Activated CD4-positive, alpha-beta T cell treated with anti-CD3 and anti-CD28 coated beads, Interleukin-2, Interleukin-4, amounts not matched to agents 100 ng/mL and 50 ng/mL, durations not matched to agents 16 hours and 8 hours (primary cell): ENCODE results near the gene ZBTB18.

Source experiments
- DNase-seq: peaks from one replicate; pipeline ENCODE4 v3.0.0-alpha.2; 2020; ENCODE audit warnings: low spot score

Gene ZBTB18

DNA sequence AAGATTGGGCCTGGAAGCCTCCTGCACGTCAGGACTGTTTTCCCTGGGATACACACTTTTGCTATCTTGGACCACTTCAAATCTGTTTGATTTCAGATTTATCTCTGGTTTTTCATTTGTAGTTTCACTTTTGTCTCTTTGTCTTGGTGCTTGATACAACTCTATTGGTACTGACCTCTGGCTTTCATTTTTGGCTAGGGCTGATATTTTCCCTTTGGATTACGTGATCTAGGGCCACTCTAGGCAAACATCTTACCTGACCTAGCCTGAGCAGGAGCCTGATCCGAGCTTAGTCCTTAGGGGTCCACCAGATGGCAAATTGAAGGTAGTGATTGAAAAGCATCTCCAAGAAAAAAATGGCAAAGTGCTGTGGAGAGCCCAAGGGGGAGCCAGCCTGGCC lies 39.6 kb downstream of the ZBTB18 start:
- no peak for DNase-seq

DNA sequence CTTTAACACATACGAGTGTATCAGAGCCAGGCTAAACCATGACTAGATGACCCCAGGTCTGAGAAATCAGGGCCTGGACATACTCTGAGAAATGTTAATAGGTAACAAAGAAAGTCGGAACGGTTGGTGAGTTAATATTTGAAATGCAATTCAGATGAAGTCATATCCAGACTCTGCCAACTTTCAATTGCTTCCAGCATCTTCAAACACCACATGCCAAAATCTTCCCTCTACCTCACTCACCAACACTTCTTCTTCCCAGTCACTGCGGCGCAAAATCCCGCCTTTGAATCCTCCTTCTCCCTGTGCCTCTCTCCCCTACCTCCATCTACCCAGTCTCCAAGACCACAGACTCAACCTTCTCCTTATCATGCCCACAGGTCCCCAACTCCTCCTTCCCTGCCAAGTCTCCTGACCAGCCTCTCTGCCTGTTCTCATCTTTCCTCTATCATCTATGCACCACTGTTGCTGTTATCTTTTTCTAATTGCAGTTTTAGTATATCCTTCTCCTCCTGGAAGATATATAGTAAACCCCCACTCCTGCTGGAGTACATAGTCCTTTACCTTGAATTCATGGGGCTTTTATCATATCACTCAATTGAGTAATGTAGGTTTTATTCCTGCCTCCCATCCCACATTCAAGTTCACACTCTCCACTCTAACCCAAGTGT lies 41.3 kb downstream of the ZBTB18 start:
- no peak for DNase-seq

DNA sequence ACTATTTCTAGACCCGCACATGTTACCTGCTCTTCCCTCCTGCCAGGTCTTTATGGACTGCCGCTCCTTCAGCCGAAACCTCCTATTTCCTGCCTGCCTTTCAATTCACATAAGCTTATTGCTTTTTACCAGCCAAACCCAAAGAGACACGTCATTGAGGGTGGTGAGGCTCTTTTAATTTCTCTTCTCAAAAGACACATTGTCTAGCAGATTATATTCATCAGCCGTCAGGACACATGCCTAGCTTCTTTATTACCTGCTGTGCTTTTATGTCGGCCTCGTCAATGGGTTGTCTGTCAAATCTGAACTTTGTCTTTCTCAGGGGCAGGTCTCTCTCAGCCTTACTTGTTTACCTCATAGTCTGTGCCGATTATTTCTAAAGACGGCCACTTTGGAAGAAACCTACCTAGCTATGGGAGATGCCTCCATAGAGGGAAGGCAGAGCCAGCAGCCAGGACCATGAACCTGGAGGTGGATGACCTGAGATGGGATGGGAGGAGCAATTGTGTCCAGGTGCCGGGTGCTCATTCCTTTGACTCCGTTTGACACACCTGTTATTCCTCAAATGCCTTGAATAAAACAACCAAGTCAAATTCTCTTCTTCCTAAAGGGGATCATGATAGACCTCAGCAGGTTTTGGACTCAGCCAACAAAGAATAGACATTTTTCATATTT lies 42.0 kb downstream of the ZBTB18 start:
- DNase-seq, result no peak

DNA sequence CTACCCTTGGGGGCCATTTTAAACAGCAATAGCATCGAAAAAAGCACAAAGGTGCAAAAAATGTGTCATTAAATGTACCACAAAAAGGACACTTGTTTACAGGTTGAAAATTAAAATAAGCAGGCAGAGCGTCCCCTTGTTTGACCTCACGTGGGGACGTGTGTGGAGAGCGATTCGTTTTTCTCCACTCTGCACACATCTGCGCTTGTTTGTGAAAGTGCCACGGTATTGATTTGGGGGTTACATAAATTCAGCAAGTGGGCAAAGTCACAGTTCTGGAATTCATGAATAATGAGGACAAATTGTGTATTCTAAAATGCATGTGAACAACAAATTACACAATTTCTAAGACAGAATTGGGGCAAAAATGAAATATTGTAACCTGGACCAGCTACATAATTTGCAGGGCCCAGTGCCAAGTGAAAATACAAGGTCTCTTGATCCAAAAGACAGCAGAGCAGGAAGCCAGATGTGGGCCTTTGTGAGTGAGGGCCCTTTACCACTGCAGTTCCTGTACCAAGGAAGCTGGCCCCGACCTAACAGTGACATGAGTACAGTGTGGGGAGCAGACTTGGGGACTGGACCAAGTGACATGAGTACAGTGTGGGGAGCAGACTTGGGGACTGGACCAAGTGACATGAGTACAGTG lies 43.9 kb downstream of the ZBTB18 start:
- DNase-seq, result no peak

GRCh38 chr1:244095529-244095911 lies 44.4 kb downstream of the ZBTB18 start:
- DNase-seq, result no peak

GRCh38 chr1:244096066-244096610 lies 45.1 kb downstream of the ZBTB18 start:
- DNase-seq, result no peak

- DNase-seq, result no peak
Measured at GRCh38 chr1:244096691-244097090, 45.6 kb downstream of the ZBTB18 start.

- no peak for DNase-seq
Measured at GRCh38 chr1:244097523-244098405, 46.7 kb downstream of the ZBTB18 start.

DNA sequence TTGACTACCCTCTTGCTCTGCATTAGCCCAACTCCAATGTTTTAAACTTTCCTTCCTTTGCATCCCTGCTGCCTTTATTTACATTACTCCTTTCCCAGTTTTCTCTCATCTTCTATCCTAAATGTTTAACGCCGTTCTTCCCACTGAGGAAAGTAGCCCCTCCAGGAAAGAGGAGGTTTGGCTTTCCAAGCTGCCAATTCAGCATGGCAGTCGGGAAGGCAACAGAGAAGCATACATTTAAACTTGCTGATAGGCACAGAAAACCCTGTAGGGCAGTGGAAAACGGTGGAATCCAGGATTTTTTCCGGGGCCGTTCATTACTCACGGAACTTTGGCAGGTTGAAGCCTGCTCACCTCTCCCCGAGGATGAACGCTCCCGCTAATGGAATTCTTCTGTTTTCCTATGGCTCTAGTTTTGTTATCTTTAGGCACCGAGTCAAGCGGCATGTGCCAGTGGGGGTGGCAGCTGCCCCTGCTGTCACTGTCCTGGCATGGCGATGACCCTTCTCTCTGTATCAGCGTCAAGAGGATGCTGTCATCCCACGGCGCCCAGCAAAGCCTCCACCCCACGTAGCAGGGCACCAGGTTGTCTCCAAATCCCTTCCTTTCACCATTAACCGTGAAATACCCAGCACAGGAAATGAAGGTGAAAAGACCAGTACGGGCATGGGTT lies 48.3 kb downstream of the ZBTB18 start:
- DNase-seq, result no peak

DNA sequence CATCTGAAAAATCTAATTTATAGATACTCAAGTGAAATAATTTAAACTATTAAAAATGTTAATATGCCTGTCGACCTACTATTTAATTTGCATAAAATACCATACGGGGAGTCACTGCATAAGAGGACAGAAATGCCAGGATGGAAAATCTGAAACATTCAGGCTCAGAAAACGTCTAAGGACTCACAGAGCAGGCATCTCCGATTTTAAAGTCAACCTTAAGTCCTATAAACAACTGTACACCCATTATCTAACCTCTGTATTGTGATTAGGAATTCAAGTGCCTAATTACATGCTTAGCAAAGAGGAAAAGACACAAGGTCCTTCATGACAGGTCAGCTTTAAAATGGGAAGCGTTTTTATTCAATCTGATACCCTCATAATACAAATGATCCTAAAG lies 49.2 kb downstream of the ZBTB18 start:
- DNase-seq, result no peak

DNA sequence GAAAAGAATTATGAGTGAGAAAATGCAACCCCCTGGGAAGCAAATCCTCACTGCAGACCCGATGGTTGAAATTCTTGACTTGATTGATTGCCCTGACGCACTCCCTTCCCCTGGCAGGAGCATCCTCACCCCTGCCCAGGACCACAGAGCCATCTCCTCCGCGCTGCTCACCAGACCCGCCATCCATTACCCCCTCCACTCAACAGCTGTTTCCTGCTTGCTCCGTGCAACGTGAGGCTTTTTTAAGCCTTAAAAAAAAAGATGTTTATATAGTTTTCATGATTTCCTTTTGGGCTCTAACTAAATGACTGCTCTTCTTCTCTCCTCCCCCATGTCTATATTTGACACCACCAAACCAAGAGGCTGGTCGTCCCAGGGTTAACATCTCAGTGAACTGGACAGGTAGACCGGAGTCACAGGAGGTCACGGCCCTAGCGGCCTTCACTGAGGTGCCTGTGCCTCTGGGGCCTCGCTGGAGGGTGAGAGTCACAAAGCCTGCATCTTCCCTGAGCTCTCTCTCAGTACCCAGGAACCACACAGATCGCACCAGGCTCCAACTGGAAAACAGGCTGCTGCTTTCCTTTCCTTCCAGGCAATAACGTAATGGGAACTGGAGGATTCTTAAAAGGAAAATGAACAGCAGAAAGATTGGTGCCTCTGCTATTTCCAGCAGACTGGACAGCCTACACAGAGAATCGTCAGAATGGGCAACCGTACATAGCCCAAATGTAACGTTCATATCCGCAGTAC lies 49.8 kb downstream of the ZBTB18 start:
- no peak for DNase-seq

DNA sequence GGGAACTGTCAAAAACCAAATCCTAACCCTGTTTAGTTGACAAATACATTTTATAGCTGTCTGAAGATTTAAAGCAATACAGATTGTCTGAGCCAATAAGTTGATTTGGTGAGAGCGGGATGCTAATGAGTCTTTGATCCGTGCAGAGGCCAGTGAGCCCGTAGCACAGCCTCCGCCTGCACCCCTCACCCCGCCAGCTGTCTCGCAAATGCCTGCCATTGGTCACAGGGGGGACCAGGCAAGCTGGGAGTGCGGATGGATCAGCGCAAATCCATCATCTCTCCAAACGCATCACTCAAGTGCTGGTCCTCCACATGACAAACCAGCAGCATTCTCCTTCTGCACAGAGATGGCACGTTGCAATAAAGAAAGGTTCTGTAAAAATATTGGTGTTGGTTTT lies 51.0 kb downstream of the ZBTB18 start:
- DNase-seq, result no peak

- no peak for DNase-seq
Measured at GRCh38 chr1:244102468-244102867, 51.4 kb downstream of the ZBTB18 start.

DNA sequence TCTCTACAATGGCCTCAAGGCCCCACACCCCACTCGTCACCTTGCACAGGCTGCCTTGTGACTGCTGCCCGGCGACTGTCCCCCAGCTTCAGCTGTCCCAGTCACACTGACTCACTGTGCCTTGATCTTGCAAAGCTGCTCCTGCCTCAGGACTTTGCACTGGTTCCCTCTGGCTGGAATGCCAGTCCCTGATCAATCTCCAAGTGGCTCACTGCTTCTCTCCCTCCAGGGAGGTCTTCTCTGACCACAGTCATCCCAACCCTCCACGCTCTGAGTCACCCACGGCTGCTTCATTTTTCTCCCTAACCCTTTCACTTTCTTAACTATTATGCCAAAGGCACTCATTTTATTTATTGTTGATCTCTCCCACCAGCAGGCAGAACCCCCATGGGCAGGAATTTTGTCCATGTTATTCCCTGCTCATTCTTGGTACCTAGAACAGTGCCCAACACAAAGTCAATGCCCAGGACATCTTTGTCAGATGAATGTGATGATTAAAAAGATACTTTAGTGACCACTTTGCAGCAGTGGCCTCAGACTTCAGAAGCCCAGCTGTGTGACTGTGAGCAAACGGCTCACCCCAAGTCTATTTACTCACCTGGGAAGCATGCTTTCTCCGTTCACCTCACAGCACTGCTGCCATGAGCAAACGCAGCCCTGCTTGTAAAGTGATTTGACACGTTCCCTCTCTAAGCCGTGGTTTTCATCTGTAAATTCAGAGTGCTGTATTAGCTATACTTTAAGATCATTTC lies 53.4 kb downstream of the ZBTB18 start:
- DNase-seq, result no peak

- no peak for DNase-seq
Measured at GRCh38 chr1:244106176-244106575, 55.1 kb downstream of the ZBTB18 start.
